Gastrocnemius medialis (tissue), 4 donors: ENCODE data around the gene TPRX1. TPM values are rescaled to one million over a fixed set of nuclear protein-coding genes. Genes with fewer than 3 reads are reported as not detected.

ENCODE experiments used
- ATAC-seq, 2 donors: fragments of 150-250 bp; one replicate each; pipeline ENCODE4 v1.9.1; 2016
- DNase-seq, 2 donors: peaks; one replicate each; pipeline ENCODE4 v3.0.0-alpha.2; 2019
- H3K27ac ChIP-seq, 4 donors: fragments of 200-600 bp; sonication (generic); 1 replicate in 1 of 4; 2 replicates in 3 of 4; pipeline ENCODE4 v1.5.1; 2016 to 2018; ENCODE audit warnings: mild to moderate bottlenecking in 2 of 4, moderate library complexity in 1 of 4
- H3K27me3 ChIP-seq, 3 donors: fragments of 200-600 bp; sonication (generic) in 2 of 3; 1 replicate in 1 of 3; 2 replicates in 2 of 3; pipeline versions ENCODE4 v1.5.1 to v1.6.0; 2016 to 2019; ENCODE audit warnings: mild to moderate bottlenecking in 1 of 3, moderate library complexity in 1 of 3
- H3K36me3 ChIP-seq, 2 donors: fragments of 200-600 bp; sonication (generic) in 1 of 2; one replicate each; pipeline ENCODE4 v1.5.1; 2017 to 2018
- H3K4me1 ChIP-seq, 2 donors: fragments of 200-600 bp; sonication (generic) in 1 of 2; one replicate each; pipeline ENCODE4 v1.5.1; 2016 to 2017; ENCODE audit warnings: mild to moderate bottlenecking in 2 of 2
- H3K4me3 ChIP-seq, 4 donors: fragments of 200-600 bp; sonication (generic) in 3 of 4; 1 replicate in 1 of 4; 2 replicates in 3 of 4; pipeline ENCODE4 v1.5.1; 2016 to 2019; ENCODE audit warnings: mild to moderate bottlenecking in 2 of 4
- H3K9me3 ChIP-seq, 3 donors: fragments of 200-600 bp; sonication (generic) in 2 of 3; 1 replicate in 1 of 3; 2 replicates in 2 of 3; pipeline ENCODE4 v1.5.1; 2016 to 2019
- POLR2A ChIP-seq, 2 donors: fragments of 450-650 bp; IDR thresholded peaks; one replicate each; pipeline ENCODE4 v1.6.1; 2017; ENCODE audit warnings: antibody characterized with exemption in 2 of 2, mild to moderate bottlenecking in 2 of 2, moderate library complexity in 2 of 2
- in situ Hi-C, 4 donors: fragments of 200-750 bp; cut with MboI; loops; one replicate each; pipeline versions ENCODE4 v1.15.0 to v1.8.0; 2017; ENCODE audit warnings: low sequenced_read_pairs in 4 of 4
- intact Hi-C: fragments of 100-400 bp; cut with DNase I; formaldehyde crosslinking; loops from one replicate; pipeline ENCODE4 v1.15.1; 2023; ENCODE audit warnings: low total_unique reads
- total RNA-seq, 4 donors: library from RNA; depleted of rRNA; stranded (reverse); fragments of >200 nt; gene quantifications; one replicate each; pipeline versions ENCODE4 v1.1.0 to v1.2.3, GENCODE V29; 2016
- TF ChIP-seq, protein P1 (sequence below), 5 experiments: fragments of 450-650 bp in 3 of 5; fragments of 200-600 bp in 2 of 5; sonication (generic) in 2 of 5; IDR thresholded peaks in 4 of 5; conservative IDR thresholded peaks in 1 of 5; 1 replicate in 4 of 5; 2 replicates in 1 of 5; pipeline ENCODE4 v1.5.1; 2016 to 2019; ENCODE audit warnings: antibody characterized with exemption in 5 of 5, mild to moderate bottlenecking in 3 of 5, moderate library complexity in 3 of 5

Gene TPRX1
- total RNA-seq, 4 donors from 2014 or later, result not detected

DNA sequence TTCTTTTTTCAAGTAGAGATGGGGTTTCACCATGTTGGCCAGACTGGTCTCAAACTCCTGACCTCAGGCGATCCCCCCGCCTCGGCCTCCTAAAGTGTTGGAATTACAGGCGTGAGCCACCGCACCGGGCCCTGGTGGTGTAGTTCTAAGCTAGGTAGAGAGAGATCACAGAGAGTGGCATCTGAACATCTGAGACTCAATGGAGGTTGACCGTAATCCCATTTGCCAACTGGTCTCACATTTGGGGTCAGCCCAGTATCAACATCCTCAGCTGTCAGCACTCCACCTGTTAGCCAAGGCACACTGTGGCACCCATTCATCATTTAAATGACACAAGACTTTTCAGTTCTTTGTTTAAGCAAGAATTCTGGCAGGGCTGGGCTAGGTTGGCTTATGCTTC lies 17.8 kb downstream of the TPRX1 start:
- peak; percentile 64 to 85 for DNase-seq
- peak; percentile 93 to 97 for ATAC-seq
- in situ Hi-C loops, result loop anchor here in 1 of 4 donors (5.0 kb wide), 1 partner anchor 74 kb away; the partner anchor contains the start of gene EHD2
- Histone ChIP-seq H3K36me3 (peaks cover 0 to 33% of the 10 kb centered on the region in 2 donors), H3K4me1 (peaks cover 29 to 32% of the 10 kb centered on the region in 2 donors), H3K27ac (peak overlapping the region; percentile 58 to 81 (median 74)), H3K9me3 (no peaks in the 10 kb centered on the region), H3K27me3 (no peaks in the 10 kb centered on the region), H3K4me3 (no peak overlapping the region)
- intact Hi-C loops, result no loop called here
- no peak for TF ChIP-seq POLR2A (IDR thresholded peaks at IDR 0.05)
- TF ChIP-seq, protein P1, sequence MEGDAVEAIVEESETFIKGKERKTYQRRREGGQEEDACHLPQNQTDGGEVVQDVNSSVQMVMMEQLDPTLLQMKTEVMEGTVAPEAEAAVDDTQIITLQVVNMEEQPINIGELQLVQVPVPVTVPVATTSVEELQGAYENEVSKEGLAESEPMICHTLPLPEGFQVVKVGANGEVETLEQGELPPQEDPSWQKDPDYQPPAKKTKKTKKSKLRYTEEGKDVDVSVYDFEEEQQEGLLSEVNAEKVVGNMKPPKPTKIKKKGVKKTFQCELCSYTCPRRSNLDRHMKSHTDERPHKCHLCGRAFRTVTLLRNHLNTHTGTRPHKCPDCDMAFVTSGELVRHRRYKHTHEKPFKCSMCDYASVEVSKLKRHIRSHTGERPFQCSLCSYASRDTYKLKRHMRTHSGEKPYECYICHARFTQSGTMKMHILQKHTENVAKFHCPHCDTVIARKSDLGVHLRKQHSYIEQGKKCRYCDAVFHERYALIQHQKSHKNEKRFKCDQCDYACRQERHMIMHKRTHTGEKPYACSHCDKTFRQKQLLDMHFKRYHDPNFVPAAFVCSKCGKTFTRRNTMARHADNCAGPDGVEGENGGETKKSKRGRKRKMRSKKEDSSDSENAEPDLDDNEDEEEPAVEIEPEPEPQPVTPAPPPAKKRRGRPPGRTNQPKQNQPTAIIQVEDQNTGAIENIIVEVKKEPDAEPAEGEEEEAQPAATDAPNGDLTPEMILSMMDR (IDR thresholded peaks at IDR 0.05 in 4 of 5, conservative IDR thresholded peaks at IDR 0.05 in 1 of 5), result no peak

DNA sequence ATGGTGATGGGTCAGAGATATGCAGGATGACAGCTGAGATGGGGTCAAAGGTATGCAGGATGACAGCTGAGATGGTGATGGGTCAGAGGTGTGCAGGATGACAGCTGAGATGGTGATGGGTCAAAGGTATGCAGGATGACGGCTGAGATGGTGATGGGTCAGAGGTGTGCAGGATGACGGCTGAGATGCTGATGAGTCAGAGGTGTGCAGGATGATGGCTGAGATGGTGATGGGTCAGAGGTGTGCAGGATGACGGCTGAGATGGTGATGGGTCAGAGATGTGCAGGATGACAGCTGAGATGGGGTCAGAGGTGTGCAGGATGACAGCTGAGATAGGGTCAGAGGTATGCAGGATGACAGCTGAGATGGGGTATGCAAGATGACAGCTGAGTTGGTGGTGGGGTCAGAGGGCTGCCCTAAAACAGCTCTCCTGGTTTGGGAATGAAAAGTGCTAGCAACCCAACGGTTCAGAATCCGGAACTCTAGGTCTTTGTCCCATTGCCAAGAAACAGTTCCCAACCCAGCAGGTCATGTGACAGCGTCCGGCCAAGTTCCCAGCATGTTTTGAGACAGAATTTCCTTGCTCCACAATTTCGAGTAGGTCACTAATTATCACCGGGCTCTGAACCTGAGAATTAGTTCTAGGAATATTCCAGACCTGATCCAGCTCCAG lies 22.6 kb downstream of the TPRX1 start:
- peaks cover 47 to 49% of the 10 kb centered on the region in 2 donors for H3K4me1 ChIP-seq
- no peaks in the 10 kb centered on the region for H3K9me3 ChIP-seq
- peak overlapping the region; percentile 93 to 99 (median 95) for H3K27ac ChIP-seq
- intact Hi-C loops, result loop anchor here (5.0 kb wide), 1 partner anchor 269 kb away; no protein-coding TSS in a partner anchor
- H3K27me3 ChIP-seq, result no peaks in the 10 kb centered on the region
- ATAC-seq, result no peak
- peak in 1 of 2 donors; percentile 39 for DNase-seq
- TF ChIP-seq POLR2A (IDR thresholded peaks at IDR 0.05), result no peak
- TF ChIP-seq, protein P1 (IDR thresholded peaks at IDR 0.05 in 4 of 5, conservative IDR thresholded peaks at IDR 0.05 in 1 of 5), result no peak
- H3K36me3 ChIP-seq, result peaks cover 0 to 44% of the 10 kb centered on the region in 2 donors
- in situ Hi-C loops, result no loop called here
- no peak overlapping the region for H3K4me3 ChIP-seq

DNA sequence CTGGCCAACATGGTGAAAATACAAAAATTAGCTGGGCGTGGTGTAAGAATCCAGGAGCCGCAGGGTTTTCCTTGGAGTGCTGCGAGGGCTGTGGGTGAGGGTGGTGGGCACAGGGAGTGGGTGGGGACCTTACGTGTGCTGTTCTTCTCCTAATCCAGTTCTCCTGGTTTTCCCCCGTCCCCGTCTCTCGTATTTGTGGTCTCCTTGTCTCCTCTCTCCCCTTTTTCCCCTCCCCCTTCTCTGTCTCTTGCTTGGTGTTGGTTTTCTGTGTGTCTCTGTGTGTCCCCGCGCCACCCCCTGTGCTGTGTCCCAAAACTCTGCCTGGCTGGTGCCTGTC lies 24.2 kb downstream of the TPRX1 start:
- H3K27ac ChIP-seq, result peak overlapping the region; percentile 93 to 99 (median 95)
- in situ Hi-C loops, result no loop called here
- intact Hi-C loops, result loop anchor here (5.0 kb wide), 1 partner anchor 268 kb away; no protein-coding TSS in a partner anchor

DNA sequence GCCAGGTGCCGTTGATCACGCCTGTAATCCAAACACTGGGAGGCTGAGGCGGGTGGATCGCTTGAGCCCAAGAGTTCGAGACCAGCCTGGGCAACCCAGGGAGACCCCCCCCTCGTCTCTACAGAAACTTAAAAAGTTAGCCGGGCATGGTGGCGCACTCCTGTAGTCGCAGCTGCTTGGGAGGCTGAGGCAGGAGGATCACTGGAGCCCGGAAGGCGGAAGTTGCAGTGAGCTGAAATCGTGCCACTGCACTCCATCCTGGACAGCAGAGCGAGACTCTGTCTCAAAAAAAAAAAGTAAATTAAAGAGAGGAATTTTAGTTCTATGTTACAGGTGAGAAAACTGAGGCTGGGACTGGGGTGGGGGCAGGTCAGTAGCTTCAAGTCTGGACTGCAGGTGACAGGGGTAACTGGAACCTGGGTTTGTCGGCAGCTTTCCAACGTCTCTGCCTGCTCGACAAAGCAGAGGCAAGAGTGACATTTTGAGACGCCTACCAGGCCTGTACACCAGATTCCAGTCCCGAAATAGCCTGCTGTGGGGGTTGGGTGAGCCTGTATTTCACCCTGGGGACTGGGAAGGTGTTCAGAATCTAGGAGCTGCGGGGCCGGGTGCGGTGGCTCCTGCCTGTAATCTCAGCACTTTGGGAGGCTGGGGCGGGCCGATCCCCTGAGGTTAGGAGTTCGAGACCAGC lies 24.7 kb downstream of the TPRX1 start:
- peak; percentile 82 to 95 for DNase-seq
- H3K4me1 ChIP-seq, result peaks cover 41% of the 10 kb centered on the region in 2 donors
- H3K4me3 ChIP-seq, result peak overlapping the region; percentile 74 to 98 (median 90)
- peak overlapping the region; percentile 93 to 99 (median 95) for H3K27ac ChIP-seq
- TF ChIP-seq POLR2A (IDR thresholded peaks at IDR 0.05), result peak; percentile 71 to 86
- TF ChIP-seq, protein P1 (IDR thresholded peaks at IDR 0.05 in 4 of 5, conservative IDR thresholded peaks at IDR 0.05 in 1 of 5), result no peak
- in situ Hi-C loops, result no loop called here
- H3K36me3 ChIP-seq, result peaks cover 0 to 32% of the 10 kb centered on the region in 2 donors
- no peaks in the 10 kb centered on the region for H3K27me3 ChIP-seq
- H3K9me3 ChIP-seq, result no peaks in the 10 kb centered on the region
- peak; percentile 83 to 91 for ATAC-seq
- intact Hi-C loops, result loop anchor here (2.0 to 10.0 kb wide), 4 partner anchors 35 to 1985 kb away; partner anchors contain the start of genes AP2A1, BICRA, NOP53 and TSKS

More for the DNA sequence above, 24.2 kb downstream of the TPRX1 start:
- H3K4me3 ChIP-seq, result peak overlapping the region; percentile 74 to 98 (median 90)
- no peak for ATAC-seq
- no peaks in the 10 kb centered on the region for H3K9me3 ChIP-seq
- DNase-seq, result peak in 1 of 2 donors; percentile 33
- H3K27me3 ChIP-seq, result no peaks in the 10 kb centered on the region
- TF ChIP-seq, protein P1 (IDR thresholded peaks at IDR 0.05 in 4 of 5, conservative IDR thresholded peaks at IDR 0.05 in 1 of 5), result no peak
- no peak for TF ChIP-seq POLR2A (IDR thresholded peaks at IDR 0.05)
- H3K36me3 ChIP-seq, result peaks cover 0 to 35% of the 10 kb centered on the region in 2 donors
- peaks cover 41% of the 10 kb centered on the region in 2 donors for H3K4me1 ChIP-seq
